ENCODE measurements around the gene CAPN8.
A peak's percentile ranks its signal among the peaks of the same experiment; 100 is the strongest.

Gene CAPN8

DNA sequence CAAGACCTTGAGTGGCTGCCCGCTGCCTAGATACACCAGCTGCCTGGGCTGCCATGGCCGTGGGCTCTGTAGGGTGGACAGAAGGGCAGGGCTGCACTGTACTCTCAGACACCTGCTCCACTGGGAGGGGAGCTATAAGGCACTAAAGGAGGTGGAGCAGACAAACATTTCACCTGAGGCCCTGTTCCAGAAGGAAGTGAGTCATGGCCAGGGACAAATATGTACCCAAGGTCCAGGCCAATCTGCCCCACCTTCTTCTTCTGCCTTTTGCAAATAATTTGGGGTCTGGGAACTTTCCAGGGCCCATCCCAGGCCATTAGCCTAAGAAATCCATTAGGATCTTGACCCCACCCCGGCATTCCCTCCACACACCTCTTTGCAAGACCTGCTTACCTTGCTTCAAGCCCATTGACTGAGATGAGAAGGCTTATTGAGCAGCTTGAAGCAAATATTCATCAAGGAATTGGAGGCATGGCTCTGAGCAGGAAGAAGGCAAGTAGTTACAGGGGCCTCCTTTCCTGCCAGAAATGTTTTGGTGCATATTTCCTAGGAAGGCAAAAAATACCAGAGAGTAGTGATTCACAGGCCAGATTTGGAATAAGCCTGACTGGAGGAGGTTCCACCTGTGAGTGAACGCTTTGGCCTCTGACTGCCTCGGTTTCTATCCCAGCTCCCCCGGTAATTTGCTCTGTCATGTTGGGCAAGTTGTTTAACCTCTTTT is at the start of gene CAPN8:
Gene CAPN8, minus strand, starts transcription at position 110 of the 721 bp plus-strand sequence. Its CDS starts 55 bp downstream, at position 55.
- no peak for DNase-seq

DNA sequence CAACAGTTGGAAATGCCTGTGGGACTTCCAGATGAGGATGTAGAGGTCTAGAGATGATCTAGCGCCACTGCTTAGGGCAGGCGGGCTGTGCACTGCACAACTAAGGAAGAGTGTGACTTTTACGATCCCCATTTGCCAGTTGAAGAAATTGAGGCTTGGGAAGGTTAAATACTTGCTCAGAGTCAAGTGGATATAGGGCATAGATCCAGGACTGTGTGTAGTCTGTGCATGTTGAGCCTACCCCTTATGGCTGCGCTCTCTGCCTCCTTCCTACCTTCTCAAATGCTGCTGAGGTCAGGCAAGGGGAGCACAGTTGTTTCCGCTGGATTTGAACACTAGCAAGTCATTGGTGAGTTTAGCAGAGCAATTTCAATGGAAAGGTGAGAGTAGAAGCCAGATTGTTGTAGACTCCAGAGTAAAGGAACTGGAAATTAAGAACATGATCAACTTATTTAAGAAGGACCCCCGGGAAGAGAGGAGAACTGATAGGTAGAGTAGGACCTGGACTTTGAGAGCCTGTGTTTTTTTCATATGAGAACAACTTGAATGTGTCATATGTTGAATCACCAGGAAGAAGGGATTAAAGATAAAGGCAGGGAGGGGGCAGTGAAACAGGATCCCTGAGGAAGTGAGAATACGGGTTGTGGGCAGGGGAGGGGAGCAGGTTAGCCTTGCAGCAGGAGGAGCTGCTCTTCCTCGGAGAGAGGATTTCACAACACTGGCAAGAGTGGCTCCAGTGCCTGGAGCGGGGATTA is 49.5 kb upstream of the CAPN8 start:
- DNase-seq, result no peak

DNA sequence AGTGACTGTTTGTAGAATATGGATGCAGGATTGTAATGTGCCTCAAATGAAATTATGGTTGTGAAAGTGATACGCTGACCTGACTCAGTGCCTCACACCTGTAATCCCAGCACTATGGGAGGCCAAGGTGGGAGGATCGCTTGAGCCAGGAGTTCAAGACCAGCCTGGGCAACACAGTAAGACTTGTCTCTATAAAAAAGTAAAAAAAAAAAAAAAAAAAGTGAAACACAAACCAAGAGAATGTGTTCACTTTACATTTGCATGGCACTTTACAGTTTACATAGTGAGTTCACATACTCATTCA is 48.9 kb upstream of the CAPN8 start:
- DNase-seq, result no peak

DNA sequence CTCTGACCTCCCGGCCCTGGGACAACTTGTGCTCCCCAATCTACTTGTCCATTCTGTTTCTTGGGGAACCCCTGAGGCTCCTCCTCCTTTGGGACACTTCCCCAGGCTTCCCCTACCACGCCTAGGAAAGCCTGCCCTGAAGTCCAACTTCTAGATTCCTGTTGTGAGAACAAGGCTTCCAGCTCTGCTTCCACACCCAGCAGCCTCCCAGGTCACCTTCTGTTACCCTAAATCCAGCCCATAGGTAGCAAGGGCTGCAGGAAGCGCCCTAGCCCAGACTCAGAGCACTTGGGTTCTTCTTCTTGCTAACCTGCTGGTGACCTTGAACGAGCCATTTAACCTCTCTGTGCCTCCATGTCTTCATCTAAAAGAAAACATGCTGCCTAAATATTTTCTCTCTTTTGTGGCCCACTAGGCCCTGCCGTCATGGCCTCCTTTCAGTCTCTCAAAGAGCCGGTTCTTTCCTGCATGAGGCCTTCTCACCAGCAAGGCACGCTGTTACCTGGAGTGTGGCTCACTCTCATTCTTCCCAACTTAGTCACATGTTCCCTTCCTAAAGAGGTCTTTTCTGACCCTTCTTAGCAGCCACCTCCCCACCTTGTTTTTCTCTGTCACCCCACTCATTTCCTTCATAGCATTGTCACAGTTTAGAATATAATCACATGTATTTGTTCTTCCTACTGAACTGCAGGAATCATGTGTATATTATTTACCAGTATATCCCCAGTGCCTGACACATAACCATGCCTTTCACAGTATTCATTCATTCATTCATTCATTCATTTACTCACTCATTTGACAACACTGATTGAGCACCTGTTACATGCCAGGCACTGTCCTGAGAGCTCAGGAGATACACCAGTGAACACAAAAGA is 48.3 kb upstream of the CAPN8 start:
- no peak for DNase-seq

DNA sequence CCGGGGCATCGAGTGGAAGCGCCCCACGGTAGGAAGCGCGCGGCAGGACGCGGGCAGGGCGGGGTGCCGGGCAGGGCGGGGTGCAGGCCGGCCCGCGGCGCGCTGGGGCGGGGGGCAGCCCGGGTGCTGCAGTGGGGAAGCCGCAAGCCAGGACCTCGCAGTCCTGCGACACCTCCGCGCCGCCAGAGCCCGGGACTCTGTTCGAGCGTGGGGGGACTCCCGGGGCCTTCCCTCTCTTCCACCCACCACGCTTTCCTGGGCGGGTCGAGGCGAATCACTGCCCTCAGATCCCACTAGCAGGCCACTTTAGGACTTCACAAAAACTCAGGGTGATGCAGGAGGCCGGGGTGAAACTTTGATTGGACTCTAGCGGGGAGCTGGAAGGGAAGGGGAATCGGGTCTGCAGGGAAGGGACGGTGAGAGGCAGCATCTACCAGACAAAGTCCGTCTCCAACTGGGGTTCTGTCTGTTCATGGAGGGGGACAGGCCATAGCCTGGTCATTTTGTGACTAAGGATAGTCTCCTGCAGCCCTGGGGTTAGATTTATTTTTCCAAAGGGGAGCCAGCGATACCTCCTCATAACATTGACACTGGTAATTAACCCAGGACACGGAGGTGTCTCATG is 47.5 kb upstream of the CAPN8 start:
- no peak for DNase-seq

DNA sequence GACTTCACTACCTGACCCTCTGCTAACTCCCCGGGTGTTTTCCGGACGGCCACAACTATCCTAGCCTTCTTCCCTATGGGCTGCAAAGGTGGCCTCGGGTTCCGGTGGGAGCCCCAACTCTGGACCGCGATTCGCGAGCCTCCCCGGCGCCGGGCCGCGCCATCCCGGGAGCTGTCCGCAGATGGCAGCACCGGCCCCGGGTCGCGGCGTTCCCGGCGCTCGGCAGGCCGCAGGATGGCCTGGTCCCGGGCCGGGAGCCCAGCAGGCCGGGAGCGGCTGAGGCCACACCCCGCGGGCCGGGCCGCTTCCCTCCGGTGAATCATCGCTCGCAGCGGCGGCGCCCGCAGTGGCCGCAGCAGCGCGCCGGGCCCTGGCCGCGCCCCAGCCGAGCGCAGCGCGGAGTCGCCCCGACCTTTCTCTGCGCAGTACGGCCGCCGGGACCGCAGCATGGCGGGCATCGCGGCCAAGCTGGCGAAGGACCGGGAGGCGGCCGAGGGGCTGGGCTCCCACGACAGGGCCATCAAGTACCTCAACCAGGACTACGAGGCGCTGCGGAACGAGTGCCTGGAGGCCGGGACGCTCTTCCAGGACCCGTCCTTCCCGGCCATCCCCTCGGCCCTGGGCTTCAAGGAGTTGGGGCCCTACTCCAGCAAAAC is 46.8 kb upstream of the CAPN8 start, which contains the start of gene CAPN2:
Gene CAPN2, plus strand, starts transcription at position 346 of the 656 bp plus-strand sequence. Its CDS starts 102 bp downstream, at position 448.
- DNase-seq, result no peak

DNA sequence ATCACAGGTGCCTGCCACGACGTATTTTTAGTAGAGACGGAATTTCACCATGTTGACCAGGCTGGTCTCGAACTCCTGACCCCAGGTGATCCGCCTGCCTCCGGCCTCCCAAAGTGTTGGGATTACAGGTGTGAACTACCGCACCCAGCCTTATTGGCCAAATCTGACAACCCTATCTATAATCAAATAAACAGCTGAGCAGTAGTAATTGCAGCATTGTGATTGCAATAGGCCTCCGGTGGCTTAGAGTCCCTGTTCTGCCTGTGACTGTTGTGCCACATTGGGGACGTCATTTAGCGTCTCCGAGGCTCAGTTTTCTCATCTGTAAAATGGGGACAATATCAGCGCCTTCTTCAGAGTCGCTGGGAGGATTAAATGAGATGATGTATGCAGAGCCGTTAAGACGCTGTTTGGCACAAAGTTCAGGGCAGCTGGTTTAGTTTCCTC is 46.3 kb upstream of the CAPN8 start:
- no peak for DNase-seq

DNA sequence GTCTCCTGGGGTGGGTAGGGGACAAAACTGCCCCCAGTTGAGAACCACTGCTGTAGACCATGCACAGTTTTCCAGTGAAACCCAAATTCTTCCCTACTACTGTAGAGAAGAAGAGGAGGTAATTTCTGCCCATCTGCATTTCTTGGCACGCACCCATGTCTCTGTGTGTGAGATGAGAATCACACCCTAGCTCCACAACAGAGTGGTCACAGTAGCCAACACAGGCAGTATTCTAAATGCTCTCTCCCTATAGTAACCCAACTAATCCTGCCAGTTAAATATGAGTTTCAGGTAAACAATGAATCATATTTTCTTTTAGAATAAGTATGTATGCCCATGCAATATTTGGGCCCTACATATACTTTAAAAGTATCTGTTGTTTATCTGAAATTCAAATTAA is 45.7 kb upstream of the CAPN8 start:
- peak; percentile 63 for DNase-seq

DNA sequence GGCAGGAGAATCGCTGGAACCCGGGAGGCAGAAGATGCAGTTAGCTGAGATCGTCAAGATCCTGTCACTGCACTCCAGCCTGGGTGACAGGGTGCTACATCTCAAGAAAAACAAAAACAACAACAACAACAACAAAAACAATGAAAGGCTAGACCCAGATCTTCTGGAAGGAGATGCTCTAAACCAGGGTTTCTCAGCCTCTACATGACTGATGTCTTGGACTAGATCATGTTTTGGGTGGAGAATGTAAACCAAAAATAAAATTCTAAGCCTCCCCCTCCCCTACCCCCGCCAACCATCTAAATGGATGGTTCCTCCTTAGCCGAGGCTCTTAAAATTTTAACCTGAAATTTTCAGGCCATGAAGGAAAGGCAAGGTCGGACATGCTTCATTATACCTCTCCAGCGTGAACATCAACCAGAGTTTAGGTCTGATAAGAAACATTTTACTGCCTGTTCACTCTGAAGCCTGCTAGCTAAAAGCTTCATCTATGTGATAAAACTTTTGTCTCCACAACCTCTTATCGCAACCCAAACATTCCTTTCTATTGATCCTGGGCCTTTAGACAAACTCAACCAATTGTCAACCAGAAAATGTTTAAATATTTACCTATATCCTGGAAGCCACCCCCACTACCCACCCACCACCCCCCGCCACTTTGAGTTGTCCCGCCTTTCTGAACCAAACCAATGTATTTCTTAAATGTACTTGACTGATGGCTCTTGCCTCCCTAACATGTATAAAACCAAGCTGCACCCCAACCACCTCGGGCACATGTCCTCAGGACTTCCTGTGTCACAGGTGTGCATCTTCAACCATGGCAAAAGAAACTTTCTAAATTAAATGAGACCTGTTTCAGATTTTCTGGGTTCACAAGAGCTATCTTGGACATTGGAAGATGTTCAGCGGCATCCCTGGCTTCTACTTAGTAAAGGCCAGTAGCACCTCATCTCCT is 45.0 kb upstream of the CAPN8 start:
- no peak for DNase-seq

DNA sequence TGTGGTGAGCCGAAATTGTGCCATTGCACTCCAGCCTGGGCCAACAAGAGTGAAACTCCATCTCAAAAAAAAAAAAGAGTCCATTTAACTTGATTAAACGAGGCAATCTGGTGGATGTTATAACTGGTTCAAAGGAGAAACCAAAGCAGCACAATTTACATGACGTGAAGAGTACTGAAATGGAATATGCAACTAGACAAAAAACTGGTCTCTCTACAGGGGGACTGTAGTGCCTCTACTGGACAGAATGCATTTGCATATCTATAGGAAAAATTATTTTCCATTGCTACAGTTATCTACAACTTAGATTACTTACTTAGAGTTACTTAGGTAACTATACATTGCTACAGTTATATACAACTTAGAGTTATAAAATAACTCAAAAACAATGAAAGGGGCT is 44.1 kb upstream of the CAPN8 start:
- no peak for DNase-seq

DNA sequence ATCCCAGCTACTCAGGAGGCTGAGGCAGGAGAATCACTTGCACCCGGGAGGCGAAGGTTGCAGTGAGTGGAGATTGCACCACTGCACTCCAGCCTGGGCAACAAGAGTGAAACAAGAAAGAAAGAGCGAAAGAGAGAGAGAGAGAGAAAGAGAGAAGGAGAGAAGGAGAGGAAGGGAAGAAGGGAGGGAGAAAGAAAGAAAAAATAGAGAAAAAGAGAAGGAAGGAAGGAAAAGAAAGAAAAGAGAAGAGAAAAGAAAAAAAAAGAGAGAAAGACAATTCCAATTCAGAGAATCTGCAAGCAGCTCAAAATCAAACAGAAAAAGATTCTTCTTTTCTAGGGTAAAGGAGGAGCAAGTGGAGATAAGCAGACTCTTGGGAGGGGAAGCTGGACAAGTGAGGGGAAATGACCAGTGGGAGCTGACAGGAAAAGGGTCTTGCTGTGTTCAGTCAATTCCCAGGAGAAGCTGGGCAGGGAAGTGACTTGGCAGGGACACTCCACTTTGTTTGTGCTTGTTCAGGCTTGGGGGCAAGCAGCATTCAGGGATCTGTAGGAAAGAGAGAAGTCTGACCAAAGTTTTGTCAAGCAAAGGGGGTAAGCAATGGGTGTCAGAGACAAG is 43.3 kb upstream of the CAPN8 start:
- DNase-seq, result no peak

DNA sequence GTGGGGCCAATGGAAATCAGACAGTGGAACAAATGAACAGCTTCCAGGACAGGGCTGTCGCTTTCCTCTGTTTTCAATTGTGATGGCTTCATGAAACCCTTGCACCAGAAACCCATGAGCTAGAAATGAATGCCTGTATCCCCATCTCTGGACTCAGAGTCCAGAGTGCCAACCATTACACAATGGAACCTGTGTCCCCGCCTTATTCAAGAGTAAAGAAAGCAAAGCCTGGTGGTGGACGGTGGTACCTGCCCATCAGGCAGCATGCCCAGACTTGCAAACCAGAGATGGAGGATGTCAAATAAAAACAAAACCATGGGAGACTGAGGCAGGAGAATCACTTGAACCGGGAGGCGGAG is 42.5 kb upstream of the CAPN8 start:
- no peak for DNase-seq

DNA sequence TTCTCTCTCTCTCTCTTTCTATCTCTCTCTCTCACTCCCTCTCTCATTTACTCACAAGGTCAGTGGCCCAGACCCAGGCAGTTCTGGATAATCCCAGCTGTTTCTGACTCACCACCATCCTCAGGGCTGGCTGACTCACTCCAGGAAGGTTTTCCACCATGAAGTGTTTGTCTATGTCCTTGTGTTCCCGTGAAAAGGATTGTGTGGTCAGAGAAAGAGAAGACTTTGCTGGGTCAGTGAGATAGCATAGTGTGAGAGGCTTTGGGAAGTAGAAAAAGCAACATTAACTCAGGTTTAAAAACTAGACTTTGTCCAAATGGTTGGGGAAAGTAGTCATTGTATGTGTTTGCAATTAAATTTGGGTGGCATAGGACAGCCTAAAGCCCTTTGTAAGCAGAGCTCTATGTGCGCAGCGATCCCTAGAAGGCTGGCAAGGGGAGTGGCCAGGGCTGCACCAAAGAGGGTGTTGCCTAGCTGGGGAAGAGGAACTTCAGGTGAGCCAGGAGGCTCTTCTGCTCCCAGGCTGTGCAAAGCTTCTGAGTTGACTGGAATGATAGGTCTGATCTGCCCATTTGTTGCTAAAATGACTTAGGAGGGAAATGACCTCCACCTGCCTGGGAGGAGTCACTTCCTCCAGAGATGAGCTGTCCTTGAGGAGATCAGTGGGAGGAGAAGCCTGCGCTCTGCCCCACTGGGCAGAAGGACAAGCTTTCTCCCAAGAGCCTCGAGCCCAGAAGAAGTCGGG is 41.9 kb upstream of the CAPN8 start:
- no peak for DNase-seq

DNA sequence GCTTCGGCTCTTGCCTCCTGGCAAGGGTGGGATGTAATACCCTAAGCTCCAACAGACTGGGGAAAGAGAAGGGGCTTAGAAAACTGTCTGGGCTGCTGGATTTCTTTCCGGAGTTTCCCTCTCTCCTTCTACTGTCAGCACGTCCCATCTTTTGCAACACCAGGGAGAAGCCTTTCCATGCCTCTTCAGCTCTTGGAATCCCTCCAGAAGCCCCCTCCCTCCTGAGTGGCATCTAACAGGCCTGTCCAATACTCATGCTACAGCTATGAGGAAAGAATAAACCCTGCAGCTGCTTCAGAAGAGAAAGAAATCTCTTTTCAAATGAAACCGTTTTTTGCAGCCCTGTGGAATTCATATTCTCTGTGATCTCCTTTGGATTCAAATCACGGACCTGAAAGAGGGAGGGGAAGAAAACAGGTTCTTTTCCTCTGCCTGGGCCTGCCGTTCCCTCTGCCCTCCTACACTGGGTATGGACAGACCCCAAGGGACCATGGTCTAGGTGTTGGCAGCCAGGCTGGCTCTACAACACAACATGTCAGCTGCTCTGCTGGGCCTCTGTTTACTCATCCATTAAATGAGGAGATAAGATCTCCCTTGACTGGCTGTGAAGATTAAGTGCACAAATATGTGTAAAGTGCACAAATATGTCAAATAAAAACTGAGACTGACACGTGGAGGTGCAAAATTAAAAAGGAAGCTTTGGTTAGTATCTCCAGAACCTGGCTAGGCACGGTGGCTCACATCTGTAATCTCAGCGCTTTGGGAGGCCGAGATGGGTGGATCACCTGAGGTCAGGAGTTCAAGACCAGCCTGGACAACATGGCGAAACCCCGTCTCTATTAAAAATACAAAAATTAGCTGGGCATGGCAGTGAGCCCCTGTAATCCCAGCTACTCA is 40.8 kb upstream of the CAPN8 start:
- peak; percentile 57 for DNase-seq

DNA sequence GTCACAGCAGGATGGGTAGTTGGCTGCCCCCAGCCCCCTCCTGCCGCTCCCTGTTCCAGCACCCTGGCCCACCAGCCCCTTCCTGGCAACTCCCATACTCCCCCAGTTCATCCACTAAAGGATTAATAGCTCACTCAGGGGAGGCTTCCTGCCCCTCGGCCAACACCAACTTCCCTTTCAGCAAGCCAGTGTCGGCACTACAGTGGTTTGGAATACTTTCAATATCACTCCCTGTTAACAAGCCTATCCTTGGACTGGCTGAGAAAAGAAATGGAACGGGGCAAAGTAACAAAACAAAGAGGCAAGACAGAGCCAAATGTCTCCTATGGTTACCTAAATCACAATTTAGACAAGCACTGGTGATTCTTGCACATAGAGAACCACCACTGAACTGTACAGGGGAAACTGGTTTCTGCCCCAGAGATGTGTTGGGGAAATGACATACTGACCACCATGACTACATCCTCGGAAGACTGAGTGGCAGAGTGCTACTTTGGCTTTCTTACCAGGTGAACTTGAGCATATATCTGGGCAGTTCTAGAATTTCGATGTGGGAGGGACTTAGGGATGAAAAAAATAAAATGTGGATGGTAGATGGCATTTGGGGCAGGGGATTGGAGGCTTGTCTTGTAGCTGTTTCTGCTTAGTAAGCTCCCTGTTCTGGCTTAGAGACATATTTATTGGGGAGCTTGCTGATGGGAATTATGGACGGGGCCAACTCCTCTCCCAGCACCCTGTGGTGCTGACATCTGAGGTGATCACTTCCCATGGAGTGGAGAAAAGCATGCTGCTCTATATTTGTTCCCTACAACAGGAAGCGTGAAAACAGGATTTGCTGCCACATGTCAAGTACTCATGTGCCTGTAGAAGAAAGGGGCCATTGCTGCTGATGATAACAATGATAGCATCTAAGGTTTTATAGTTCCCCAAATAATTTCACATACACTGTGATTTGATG is 39.7 kb upstream of the CAPN8 start:
- no peak for DNase-seq

DNA sequence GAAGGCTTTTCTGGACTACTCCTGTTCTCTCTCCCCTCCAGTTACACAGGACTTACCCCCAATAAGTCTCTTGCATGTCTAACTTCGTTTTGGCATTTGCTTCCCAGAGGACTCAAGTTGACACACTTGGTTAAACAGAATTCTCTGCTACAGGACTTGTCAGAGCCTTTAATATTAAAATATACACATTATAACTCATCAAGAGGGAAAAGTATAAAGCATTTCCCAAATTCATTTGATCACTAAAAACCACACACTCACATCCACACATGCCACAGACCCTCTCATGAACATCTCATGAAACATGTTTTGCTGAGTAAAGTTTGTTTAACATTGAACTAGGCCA is 38.1 kb upstream of the CAPN8 start:
- no peak for DNase-seq

DNA sequence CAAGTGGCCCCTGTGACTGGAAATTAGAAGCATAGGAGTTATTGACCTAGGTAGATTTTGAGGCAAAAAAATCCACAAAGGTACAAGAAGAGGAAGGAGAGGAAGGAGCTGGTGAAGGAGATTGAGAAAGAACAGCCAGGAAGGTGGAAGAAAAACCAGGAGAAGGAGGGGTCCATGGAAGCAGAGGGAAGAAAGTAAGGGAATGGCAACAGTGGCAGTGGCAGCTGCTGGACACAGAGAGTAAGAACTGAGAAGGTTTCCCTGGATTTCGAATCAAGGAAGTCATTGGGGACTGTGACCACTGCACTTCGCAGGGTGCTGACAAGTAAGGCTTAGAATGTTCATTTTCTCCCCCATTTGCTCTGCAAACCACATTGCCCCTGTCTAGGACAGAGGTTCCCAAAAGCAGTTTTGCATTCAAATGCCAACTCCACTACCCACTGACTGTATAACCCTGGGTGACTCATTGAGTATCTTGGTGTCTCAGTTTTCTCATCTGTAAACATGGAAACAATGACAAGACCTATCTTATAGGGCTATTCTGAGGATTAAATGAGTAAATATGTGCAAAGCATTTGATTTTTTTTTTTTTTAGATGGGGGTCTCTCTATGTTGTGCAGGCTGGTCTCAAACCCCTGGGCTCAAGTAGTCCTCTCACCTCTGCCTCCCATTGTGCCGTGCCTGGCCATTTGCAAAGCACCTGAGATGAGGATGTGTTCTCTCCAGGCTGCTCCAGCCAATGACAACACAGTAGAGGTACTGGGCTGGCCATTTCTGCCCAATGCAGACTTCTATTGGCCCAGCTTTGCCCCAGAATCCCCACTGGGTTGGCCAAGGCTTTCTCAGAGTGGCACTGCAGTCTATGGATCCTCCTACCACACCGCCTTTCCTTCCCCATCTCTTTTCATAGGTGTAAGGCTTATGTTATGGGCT is 37.5 kb upstream of the CAPN8 start:
- no peak for DNase-seq
